Measurements from ENCODE around the gene MYBPHL.
"Not testable (repeated sequence)": the region's sequence is repeated elsewhere in the genome, so short reads cannot be mapped to it uniquely, and the experiment has no call there.

Gene MYBPHL

DNA sequence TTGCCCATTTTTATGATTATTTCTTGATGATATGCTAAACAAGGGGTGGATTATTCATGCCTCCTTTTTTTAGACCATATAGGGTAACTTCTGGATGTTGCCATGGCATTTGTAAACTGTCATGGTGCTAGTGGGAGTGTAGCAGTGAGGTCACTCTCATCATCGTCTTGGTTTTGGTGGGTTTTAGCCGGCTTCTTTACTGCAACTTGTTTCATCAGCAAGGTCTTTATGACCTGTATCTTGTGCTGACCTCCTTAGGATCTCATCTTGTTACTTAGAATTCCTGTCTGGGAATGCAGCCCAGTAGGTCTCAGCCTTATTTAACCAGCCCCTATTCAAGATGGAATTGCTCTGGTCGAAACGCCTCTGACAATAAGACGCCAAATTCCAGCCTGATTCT, 20.0 kb downstream of the MYBPHL start:
- H2BK5ac ChIP-seq (ENCODE audit: low read depth, low read length, poor library complexity, severe bottlenecking); DNase-seq; H2AFZ ChIP-seq (ENCODE audit: low read depth, low read length); H2BK120ac ChIP-seq (ENCODE audit: low read depth, low read length); H3K36me3 ChIP-seq (ENCODE audit: control insufficient read depth in 1 of 2, insufficient read depth in 2 of 2, low read depth in 1 of 2, low read length in 2 of 2); H3K27me3 ChIP-seq (ENCODE audit: control insufficient read depth in 1 of 2, insufficient read depth in 1 of 2, low read length in 2 of 2); H2AK5ac ChIP-seq (ENCODE audit: low read length, severe bottlenecking); H2BK12ac ChIP-seq (ENCODE audit: low read length in 2 of 2); H3K9me3 ChIP-seq (ENCODE audit: control insufficient read depth, low read length); H3K9ac ChIP-seq (ENCODE audit: low read length); H3K14ac ChIP-seq (ENCODE audit: low read length in 2 of 2); H3K23ac ChIP-seq (ENCODE audit: low read length in 2 of 2); H3K27ac ChIP-seq (ENCODE audit: low read length, poor library complexity, severe bottlenecking); H3K4me2 ChIP-seq (ENCODE audit: low read length, poor library complexity, severe bottlenecking); H3K18ac ChIP-seq (ENCODE audit: low read depth in 1 of 2, low read length in 2 of 2); H3K4me3 ChIP-seq (ENCODE audit: insufficient read depth in 1 of 2, low read depth in 1 of 2, low read length in 2 of 2); H2BK15ac ChIP-seq (ENCODE audit: low read depth, poor library complexity, severe bottlenecking); H3K79me1 ChIP-seq (replicated peaks; ENCODE audit: low read length, poor library complexity, severe bottlenecking); H4K8ac ChIP-seq (ENCODE audit: low read length); H3K4ac ChIP-seq (ENCODE audit: low read depth in 1 of 2, low read length in 2 of 2); H4K91ac ChIP-seq (ENCODE audit: low read length): not testable (repeated sequence)
- WGBS = 96% methylated on average over 3 of the region's 5 CpGs
- H3K4me1 ChIP-seq (ENCODE audit: control insufficient read depth, insufficient read depth, low read depth, low read length) = peaks cover 10% of the 10 kb centered on the region

DNA sequence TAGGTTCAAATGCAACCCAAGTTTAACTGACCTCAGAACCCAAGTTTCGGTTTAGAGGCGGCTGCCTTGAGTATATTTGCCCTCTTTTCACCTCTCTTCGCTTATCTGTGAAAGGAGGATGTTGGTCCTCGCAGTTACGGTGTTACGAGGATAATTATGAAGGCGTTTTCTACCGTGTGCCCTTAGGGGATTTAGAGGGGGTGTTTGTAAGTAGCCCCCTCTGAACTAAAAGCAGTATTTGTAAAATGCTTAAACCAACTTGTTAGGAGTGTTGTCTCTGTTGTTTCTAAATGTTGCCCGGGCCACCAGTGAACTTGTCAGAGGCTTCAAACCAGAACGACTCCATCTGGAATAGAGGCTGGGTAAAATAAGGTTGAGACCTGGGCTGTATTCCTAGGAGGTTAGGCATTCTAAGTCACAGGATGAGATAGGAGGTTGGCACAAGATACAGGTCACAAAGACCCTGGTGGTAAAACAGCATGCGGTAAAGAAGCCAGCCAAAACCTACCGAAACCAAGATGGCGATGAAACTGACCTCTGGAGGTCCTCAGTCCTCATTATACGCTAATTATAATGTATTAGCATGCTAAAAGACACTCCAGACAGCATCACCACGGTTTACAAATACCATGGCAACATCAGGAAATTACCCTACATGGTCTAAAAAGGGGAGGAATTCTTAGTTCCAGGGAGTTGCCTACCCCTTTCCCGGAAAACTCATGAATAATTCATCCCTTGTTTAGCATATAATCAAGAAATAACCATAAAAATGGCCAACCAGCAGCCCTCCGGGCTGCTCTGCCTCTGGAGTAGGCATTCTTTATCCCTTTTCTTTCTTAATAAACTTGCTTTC, 22.8 kb downstream of the MYBPHL start:
- peak overlapping the region in 1 of 2 experiments; percentile 60 for H3K18ac ChIP-seq (ENCODE audit: low read depth in 1 of 2, low read length in 2 of 2)
- H3K9ac ChIP-seq (ENCODE audit: low read length) = peak overlapping the region; percentile 90
- no peaks in the 10 kb centered on the region for H3K27me3 ChIP-seq (ENCODE audit: control insufficient read depth in 1 of 2, insufficient read depth in 1 of 2, low read length in 2 of 2)
- H2AFZ ChIP-seq (ENCODE audit: low read depth, low read length) = no peak overlapping the region
- no peak overlapping the region for H2BK120ac ChIP-seq (ENCODE audit: low read depth, low read length)
- peak overlapping the region; percentile 30 for H4K91ac ChIP-seq (ENCODE audit: low read length)
- peaks cover 12 to 13% of the 10 kb centered on the region in 2 experiments for H3K36me3 ChIP-seq (ENCODE audit: control insufficient read depth in 1 of 2, insufficient read depth in 2 of 2, low read depth in 1 of 2, low read length in 2 of 2)
- H2BK5ac ChIP-seq (ENCODE audit: low read depth, low read length, poor library complexity, severe bottlenecking) = no peak overlapping the region
- H2BK15ac ChIP-seq (ENCODE audit: low read depth, poor library complexity, severe bottlenecking) = no peak overlapping the region
- peaks cover 24% of the 10 kb centered on the region for H3K79me1 ChIP-seq (replicated peaks; ENCODE audit: low read length, poor library complexity, severe bottlenecking)
- no peak overlapping the region for H3K23ac ChIP-seq (ENCODE audit: low read length in 2 of 2)
- 73% methylated on average over 17 of the region's 17 CpGs for WGBS
- H3K14ac ChIP-seq (ENCODE audit: low read length in 2 of 2) = no peak overlapping the region
- peak overlapping the region; percentile 55 for H3K4me2 ChIP-seq (ENCODE audit: low read length, poor library complexity, severe bottlenecking)
- H3K9me3 ChIP-seq (ENCODE audit: control insufficient read depth, low read length) = no peaks in the 10 kb centered on the region
- peak overlapping the region in 1 of 2 experiments; percentile 89 for H3K4ac ChIP-seq (ENCODE audit: low read depth in 1 of 2, low read length in 2 of 2)
- H2AK5ac ChIP-seq (ENCODE audit: low read length, severe bottlenecking) = peak overlapping the region; percentile 75
- peak overlapping the region; percentile 86 for H3K27ac ChIP-seq (ENCODE audit: low read length, poor library complexity, severe bottlenecking)
- H4K8ac ChIP-seq (ENCODE audit: low read length) = peak overlapping the region; percentile 78
- H3K4me3 ChIP-seq (ENCODE audit: insufficient read depth in 1 of 2, low read depth in 1 of 2, low read length in 2 of 2) = peak overlapping the region; percentile 66 to 90
- peaks cover 19% of the 10 kb centered on the region for H3K4me1 ChIP-seq (ENCODE audit: control insufficient read depth, insufficient read depth, low read depth, low read length)
- H2BK12ac ChIP-seq (ENCODE audit: low read length in 2 of 2) = peak overlapping the region in 1 of 2 experiments; percentile 35
- no peak for DNase-seq

- Histone ChIP-seq H2BK15ac (ENCODE audit: low read depth, poor library complexity, severe bottlenecking) (no peak within 1 kb of the TSS), H3K4me1 (ENCODE audit: control insufficient read depth, insufficient read depth, low read depth, low read length) (peaks cover 19% of the 10 kb centered on the region), H3K9me3 (ENCODE audit: control insufficient read depth, low read length) (no peaks in the 10 kb centered on the region), H3K18ac (ENCODE audit: low read depth in 1 of 2, low read length in 2 of 2) (peak within 1 kb of the TSS; percentile 60 to 88), H3K9ac (ENCODE audit: low read length) (peak within 1 kb of the TSS; percentile 90), H3K36me3 (ENCODE audit: control insufficient read depth in 1 of 2, insufficient read depth in 2 of 2, low read depth in 1 of 2, low read length in 2 of 2) (peaks cover 12 to 13% of the 10 kb centered on the region in 2 experiments), H3K23ac (ENCODE audit: low read length in 2 of 2) (peak within 1 kb of the TSS in 1 of 2 experiments; percentile 75), H3K27me3 (ENCODE audit: control insufficient read depth in 1 of 2, insufficient read depth in 1 of 2, low read length in 2 of 2) (no peaks in the 10 kb centered on the region), H2BK5ac (ENCODE audit: low read depth, low read length, poor library complexity, severe bottlenecking) (no peak within 1 kb of the TSS), H2BK12ac (ENCODE audit: low read length in 2 of 2) (peak within 1 kb of the TSS in 1 of 2 experiments; percentile 59), H3K14ac (ENCODE audit: low read length in 2 of 2) (peak within 1 kb of the TSS in 1 of 2 experiments; percentile 82), H3K27ac (ENCODE audit: low read length, poor library complexity, severe bottlenecking) (peak within 1 kb of the TSS; percentile 86), H4K91ac (ENCODE audit: low read length) (peak within 1 kb of the TSS; percentile 79), H2AFZ (ENCODE audit: low read depth, low read length) (peak within 1 kb of the TSS; percentile 90), H3K4me2 (ENCODE audit: low read length, poor library complexity, severe bottlenecking) (peak within 1 kb of the TSS; percentile 64), H3K79me1 (replicated peaks; ENCODE audit: low read length, poor library complexity, severe bottlenecking) (peaks cover 26% of the 10 kb centered on the region), H2BK120ac (ENCODE audit: low read depth, low read length) (peak within 1 kb of the TSS; percentile 50), H3K4me3 (ENCODE audit: insufficient read depth in 1 of 2, low read depth in 1 of 2, low read length in 2 of 2) (peak within 1 kb of the TSS; percentile 74 to 90), H2AK5ac (ENCODE audit: low read length, severe bottlenecking) (peak within 1 kb of the TSS; percentile 75), H3K4ac (ENCODE audit: low read depth in 1 of 2, low read length in 2 of 2) (peak within 1 kb of the TSS; percentile 84 to 89), H4K8ac (ENCODE audit: low read length) (peak within 1 kb of the TSS; percentile 78)
- DNase-seq = peak; percentile 96
- 2% methylated on average over 52 of the region's 56 CpGs for WGBS
Observed at GRCh38 chr1:109282952-109283747, 23.7 kb downstream of the MYBPHL start, which contains the start of gene PSRC1. Gene PSRC1 (minus strand): TSS chr1:109283145.

Measured in mesenchymal stem cell (in vitro differentiated cells and primary cell).